NCI-H1436 (cell line): Measurements from ENCODE around the gene ZNG1E.
"Not testable (repeated sequence)": the region's sequence is repeated elsewhere in the genome, so short reads cannot be mapped to it uniquely, and the experiment has no call there.

Source experiments
- DNase-seq: peaks from one replicate; lab custom pipeline; 2025; lab: John Stamatoyannopoulos, UW

The ZNG1E gene

GRCh38 chr9:65675589-65676021 lies at the start of gene ZNG1E:
Gene ZNG1E, plus strand, starts transcription at chr9:65675928. Its CDS starts 49 bp downstream, at chr9:65675977.
- not testable (repeated sequence) for DNase-seq

GRCh38 chr9:65673579-65673978 lies 2.1 kb upstream of the ZNG1E start:
- not testable (repeated sequence) for DNase-seq

GRCh38 chr9:65675018-65675417 lies 710 bp upstream of the ZNG1E start:
- not testable (repeated sequence) for DNase-seq

GRCh38 chr9:65676389-65676788 lies 661 bp downstream of the ZNG1E start:
- DNase-seq: not testable (repeated sequence)

- DNase-seq: not testable (repeated sequence)
Observed at GRCh38 chr9:65678533-65678932, 2.8 kb downstream of the ZNG1E start.

DNA sequence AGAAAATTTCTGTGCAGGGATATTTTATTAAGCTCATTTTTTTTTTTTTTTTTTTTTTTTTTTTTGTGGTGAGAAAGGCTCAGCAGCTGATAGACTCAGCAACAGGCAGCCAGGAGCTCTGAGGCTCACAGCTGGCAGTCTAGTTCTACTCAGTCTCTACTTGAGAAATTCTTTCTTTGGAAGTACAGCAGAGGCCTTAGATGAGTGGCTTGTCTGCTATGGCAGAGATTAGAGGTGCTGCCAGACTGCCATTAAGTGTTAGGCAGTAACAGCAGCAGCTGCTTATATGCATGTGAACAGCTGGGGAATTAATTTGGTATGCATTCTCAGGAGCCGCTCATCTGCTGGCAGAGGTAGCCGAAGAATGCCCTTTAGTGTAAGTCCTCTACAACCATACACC lies 27.8 kb downstream of the ZNG1E start:
- not testable (repeated sequence) for DNase-seq

DNA sequence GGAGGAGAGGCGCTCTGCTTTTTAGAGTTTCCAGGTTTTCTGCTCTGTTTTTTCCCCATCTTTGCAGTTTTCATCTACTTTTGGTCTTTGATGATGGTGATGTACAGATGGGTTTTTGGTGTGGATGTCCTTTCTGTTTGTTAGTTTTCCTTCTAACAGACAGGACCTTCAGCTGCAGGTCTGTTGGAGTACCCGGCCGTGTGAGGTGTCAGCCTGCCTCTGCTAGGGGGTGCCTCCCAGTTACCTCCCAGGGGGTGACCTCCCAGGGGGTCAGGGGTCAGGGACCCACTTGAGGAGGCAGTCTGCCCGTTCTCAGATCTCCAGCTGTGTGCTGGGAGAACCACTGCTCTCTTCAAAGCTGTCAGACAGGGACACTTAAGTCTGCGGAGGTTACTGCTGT lies 38.7 kb downstream of the ZNG1E start:
- DNase-seq: not testable (repeated sequence)

- not testable (repeated sequence) for DNase-seq
Observed at GRCh38 chr9:65737096-65737564, 61.4 kb downstream of the ZNG1E start, which contains the start of gene FOXD4L4. Gene FOXD4L4, plus strand, starts transcription at chr9:65737146. Its CDS starts 0 bp downstream, at chr9:65737146.

GRCh38 chr9:65738133-65738532 lies 62.4 kb downstream of the ZNG1E start:
- not testable (repeated sequence) for DNase-seq
